Neural crest cell (in vitro differentiated cells): Measurements from ENCODE around the gene RASSF1. TPM values are rescaled to one million over a fixed set of nuclear protein-coding genes. Genes with fewer than 3 reads are reported as not detected.
A peak's percentile ranks its signal among the peaks of the same experiment; 100 is the strongest.

Experiments
- DNase-seq: peaks from one replicate; pipeline ENCODE4 v3.0.0; 2021; ENCODE audit warnings: low read depth, mixed read lengths, low spot score
- H3K27ac Mint-ChIP-seq: one replicate; pipeline ENCODE4 v1.8.0; 2021; ENCODE audit warnings: mild to moderate bottlenecking, mixed read lengths; ENCODE audit not compliant: unreplicated experiment
- H3K27me3 Mint-ChIP-seq: 2 replicates; pipeline ENCODE4 v1.8.0; 2021; ENCODE audit warnings: low read depth, mild to moderate bottlenecking, mixed read lengths
- H3K36me3 Mint-ChIP-seq: 2 replicates; pipeline ENCODE4 v1.8.0; 2021; ENCODE audit warnings: low read depth, mild to moderate bottlenecking, mixed read lengths
- H3K4me1 Mint-ChIP-seq: 2 replicates; pipeline ENCODE4 v1.8.0; 2021; ENCODE audit warnings: mixed read lengths
- H3K4me3 Mint-ChIP-seq: one replicate; pipeline ENCODE4 v1.8.0; 2021; ENCODE audit warnings: mild to moderate bottlenecking, mixed read lengths
- H3K9me3 Mint-ChIP-seq: 2 replicates; pipeline ENCODE4 v1.8.0; 2021; ENCODE audit warnings: mixed read lengths
- CTCF ChIP-seq: fragments of 200-600 bp; sonication (generic); conservative IDR thresholded peaks from 2 replicates; pipeline ENCODE4 v1.5.0; 2021; ENCODE audit warnings: antibody characterized with exemption, mild to moderate bottlenecking
- total RNA-seq: library from RNA; stranded (reverse); gene quantifications from 2 replicates; pipeline ENCODE4 v1.2.1, GENCODE V29; 2021

Gene RASSF1
- total RNA-seq, 1 donor from 2014 or later, result 15.1 TPM

- Mint-ChIP-seq H3K27ac (no peak overlapping the region), H3K27me3 (no peaks in the 10 kb centered on the region), H3K9me3 (no peaks in the 10 kb centered on the region), H3K4me1 (peaks cover 41% of the 10 kb centered on the region), H3K4me3 (peak overlapping the region; percentile 93), H3K36me3 (no peaks in the 10 kb centered on the region)
- DNase-seq, result no peak
- no peak for TF ChIP-seq CTCF
These were observed 15.9 kb upstream of the RASSF1 start for GRCh38 chr3:50356553-50356952.

GRCh38 chr3:50355829-50356552 is 15.4 kb upstream of the RASSF1 start:
- Mint-ChIP-seq H3K27ac (no peak overlapping the region), H3K4me3 (peak overlapping the region; percentile 93), H3K9me3 (no peaks in the 10 kb centered on the region), H3K27me3 (no peaks in the 10 kb centered on the region), H3K4me1 (peaks cover 46% of the 10 kb centered on the region), H3K36me3 (no peaks in the 10 kb centered on the region)
- DNase-seq, result no peak
- TF ChIP-seq CTCF, result no peak

GRCh38 chr3:50354850-50355249 is 14.2 kb upstream of the RASSF1 start:
- Mint-ChIP-seq H3K27ac (no peak overlapping the region), H3K9me3 (no peaks in the 10 kb centered on the region), H3K4me1 (peaks cover 54% of the 10 kb centered on the region), H3K36me3 (no peaks in the 10 kb centered on the region), H3K4me3 (peak overlapping the region; percentile 93), H3K27me3 (peaks cover 3% of the 10 kb centered on the region)
- DNase-seq, result no peak
- no peak for TF ChIP-seq CTCF

- DNase-seq, result no peak
- peaks cover 49% of the 10 kb centered on the region for H3K4me1 Mint-ChIP-seq
- no peaks in the 10 kb centered on the region for H3K9me3 Mint-ChIP-seq
- peak overlapping the region; percentile 64 for H3K4me3 Mint-ChIP-seq
- H3K36me3 Mint-ChIP-seq, result no peaks in the 10 kb centered on the region
- no peak for TF ChIP-seq CTCF
- H3K27me3 Mint-ChIP-seq, result peaks cover 3% of the 10 kb centered on the region
- no peak overlapping the region for H3K27ac Mint-ChIP-seq
These were observed 13.6 kb upstream of the RASSF1 start for GRCh38 chr3:50354186-50354764.

- DNase-seq, result no peak
- Mint-ChIP-seq H3K36me3 (no peaks in the 10 kb centered on the region), H3K4me3 (peak overlapping the region; percentile 66), H3K9me3 (no peaks in the 10 kb centered on the region), H3K27ac (no peak overlapping the region), H3K27me3 (peaks cover 3% of the 10 kb centered on the region), H3K4me1 (peaks cover 45% of the 10 kb centered on the region)
- TF ChIP-seq CTCF, result no peak
These were observed 12.8 kb upstream of the RASSF1 start for GRCh38 chr3:50353245-50354004.
